Osteocyte (in vitro differentiated cells): ENCODE measurements around the gene RRP7A. TPM values are rescaled to one million over a fixed set of nuclear protein-coding genes. Genes with fewer than 3 reads are reported as not detected.

ENCODE experiments used
- DNase-seq: peaks from one replicate; pipeline ENCODE4 v3.0.0; 2021; ENCODE audit warnings: mixed read lengths; ENCODE audit not compliant: unreplicated experiment; ENCODE audit errors: extremely low spot score
- H3K27ac Mint-ChIP-seq: one replicate; pipeline ENCODE4 v1.8.0; 2021; ENCODE audit warnings: mild to moderate bottlenecking, mixed read lengths; ENCODE audit not compliant: unreplicated experiment
- H3K27me3 Mint-ChIP-seq: one replicate; pipeline ENCODE4 v1.8.0; 2021; ENCODE audit warnings: mixed read lengths; ENCODE audit not compliant: unreplicated experiment
- H3K36me3 Mint-ChIP-seq: one replicate; pipeline ENCODE4 v1.8.0; 2021; ENCODE audit warnings: mixed read lengths; ENCODE audit not compliant: unreplicated experiment
- H3K4me1 Mint-ChIP-seq: one replicate; pipeline ENCODE4 v1.8.0; 2021; ENCODE audit warnings: mixed read lengths; ENCODE audit not compliant: unreplicated experiment
- H3K4me3 Mint-ChIP-seq: one replicate; pipeline ENCODE4 v1.8.0; 2021; ENCODE audit warnings: mild to moderate bottlenecking, moderate library complexity, mixed read lengths; ENCODE audit not compliant: unreplicated experiment
- H3K9me3 Mint-ChIP-seq: one replicate; pipeline ENCODE4 v1.8.0; 2021; ENCODE audit warnings: mixed read lengths; ENCODE audit not compliant: unreplicated experiment
- total RNA-seq: library from RNA; stranded (reverse); gene quantifications from 2 replicates; pipeline ENCODE4 v1.2.1, GENCODE V29; 2021
- TF ChIP-seq, protein P1 (sequence below): fragments of 200-600 bp; sonication (generic); IDR thresholded peaks from 2 replicates; pipeline ENCODE4 v1.5.0; 2021; ENCODE audit warnings: antibody characterized with exemption, mild to moderate bottlenecking, moderate library complexity

RRP7A gene
- total RNA-seq, 1 donor from 2014 or later = 38.6 TPM

DNA sequence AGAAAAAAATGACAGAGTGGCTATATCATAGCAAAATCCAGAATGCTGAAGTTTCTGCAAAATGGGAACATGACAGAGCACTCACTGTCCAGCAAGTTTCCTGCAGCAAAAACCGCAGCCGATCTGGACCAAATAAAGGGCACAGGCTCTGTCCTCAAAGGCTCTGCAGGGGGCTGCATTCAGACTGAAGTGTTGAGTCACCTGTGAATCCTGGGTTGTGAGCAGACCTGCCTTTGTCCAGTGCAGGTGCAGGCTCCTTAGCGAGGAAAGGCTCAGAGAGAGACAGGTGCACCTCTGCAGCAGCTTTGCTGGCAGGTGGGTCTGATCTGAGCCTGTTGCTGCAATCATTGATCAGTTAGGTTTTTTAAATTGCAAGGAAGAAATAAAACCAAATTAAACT lies 58.1 kb downstream of the RRP7A start:
- Mint-ChIP-seq H3K9me3 (no peaks in the 10 kb centered on the region), H3K4me3 (no peak overlapping the region), H3K27ac (no peak overlapping the region), H3K4me1 (no peaks in the 10 kb centered on the region), H3K27me3 (peaks cover 47% of the 10 kb centered on the region), H3K36me3 (no peaks in the 10 kb centered on the region)
- DNase-seq = no peak
- TF ChIP-seq, protein P1, sequence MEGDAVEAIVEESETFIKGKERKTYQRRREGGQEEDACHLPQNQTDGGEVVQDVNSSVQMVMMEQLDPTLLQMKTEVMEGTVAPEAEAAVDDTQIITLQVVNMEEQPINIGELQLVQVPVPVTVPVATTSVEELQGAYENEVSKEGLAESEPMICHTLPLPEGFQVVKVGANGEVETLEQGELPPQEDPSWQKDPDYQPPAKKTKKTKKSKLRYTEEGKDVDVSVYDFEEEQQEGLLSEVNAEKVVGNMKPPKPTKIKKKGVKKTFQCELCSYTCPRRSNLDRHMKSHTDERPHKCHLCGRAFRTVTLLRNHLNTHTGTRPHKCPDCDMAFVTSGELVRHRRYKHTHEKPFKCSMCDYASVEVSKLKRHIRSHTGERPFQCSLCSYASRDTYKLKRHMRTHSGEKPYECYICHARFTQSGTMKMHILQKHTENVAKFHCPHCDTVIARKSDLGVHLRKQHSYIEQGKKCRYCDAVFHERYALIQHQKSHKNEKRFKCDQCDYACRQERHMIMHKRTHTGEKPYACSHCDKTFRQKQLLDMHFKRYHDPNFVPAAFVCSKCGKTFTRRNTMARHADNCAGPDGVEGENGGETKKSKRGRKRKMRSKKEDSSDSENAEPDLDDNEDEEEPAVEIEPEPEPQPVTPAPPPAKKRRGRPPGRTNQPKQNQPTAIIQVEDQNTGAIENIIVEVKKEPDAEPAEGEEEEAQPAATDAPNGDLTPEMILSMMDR = no peak

Other genes with a start within 250 kb of the RRP7A start
- gene TCF20, start 249.1 kb downstream of the RRP7A start, total RNA-seq = 40.5 and 41.1 TPM in 2 replicates
- not detected in 2 replicates for gene NFAM1, start 87.4 kb downstream of the RRP7A start, total RNA-seq
- 1.3 and 1.4 TPM in 2 replicates for gene SERHL2, start 34.2 kb upstream of the RRP7A start, total RNA-seq
- gene POLDIP3, start 95.1 kb upstream of the RRP7A start, total RNA-seq = 77.8 and 77.9 TPM in 2 replicates
- 0.47 and 1.3 TPM in 2 replicates for gene ATP5MGL, start 120.8 kb upstream of the RRP7A start, total RNA-seq
- gene CYB5R3, start 129.6 kb upstream of the RRP7A start, total RNA-seq = 408 and 430 TPM in 2 replicates
- gene A4GALT, start 201.1 kb upstream of the RRP7A start, total RNA-seq = 29.9 and 32.8 TPM in 2 replicates